HepG2 (cell line): ENCODE results near the gene FEM1C. TPM values are rescaled to one million over a fixed set of nuclear protein-coding genes. Genes with fewer than 3 reads are reported as not detected.

ENCODE experiments used
- ATAC-seq: fragments of 200-7000 bp; cut with Tn5 transposase; 3 replicates; pipeline ENCODE4 v1.9.1; 2020; ENCODE audit warnings: mild to moderate bottlenecking, moderate library complexity
- BruUV-seq: library from RNA; stranded (reverse); fragments of 400-500 nt; replicated peaks from 2 replicates; lab custom pipeline; 2021; lab: Mats Ljungman, UMichigan
- CTCF ChIA-PET: fragments of 300-600 bp; formaldehyde crosslinking; extraction: SDS; loops from one replicate; lab custom pipeline; 2021; ENCODE audit warnings: low total read pairs, inconsistent platforms, low intra/inter-chr PET ratio; lab: Yijun Ruan, JAX
- POLR2A ChIA-PET: fragments of 350-600 bp; sonication (Branson Sonifier 250); formaldehyde crosslinking; loops from one replicate; lab custom pipeline; 2020; ENCODE audit warnings: antibody characterized with exemption, inconsistent platforms; lab: Yijun Ruan, JAX
- DNase-seq: peaks from one replicate; pipeline ENCODE4 v3.0.0-alpha.2; 2015; ENCODE audit warnings: low spot score
- FAIRE-seq: peaks from 3 replicates; lab custom pipeline; 2011; peaks lifted over from hg19 to GRCh38; lab: Jason Lieb, UNC
- H2AFZ ChIP-seq: one replicate; pipeline ENCODE4 v1.6.1; 2011; ENCODE audit warnings: low read length, inconsistent platforms
- H3K27ac ChIP-seq: fragments of 300-600 bp; 3 replicates; pipeline ENCODE4 v1.8.0; 2011; ENCODE audit warnings: mixed run types, mild to moderate bottlenecking, mixed read lengths, low read length, inconsistent platforms; ENCODE audit not compliant: insufficient read depth; ENCODE audit errors: extremely low read length
- H3K27me3 ChIP-seq, 2 experiments: fragments of 200-600 bp in 1 of 2; 2 replicates in 1 of 2; 3 replicates in 1 of 2; pipeline versions ENCODE4 v1.6.0 to v1.8.0; 2011; ENCODE audit warnings: low read length in 2 of 2, mild to moderate bottlenecking in 2 of 2, moderate library complexity in 2 of 2, inconsistent platforms in 1 of 2; ENCODE audit not compliant: insufficient read depth in 2 of 2, control insufficient read depth in 1 of 2
- H3K36me3 ChIP-seq, 2 experiments: fragments of 200-600 bp in 1 of 2; replicated peaks in 1 of 2; 2 replicates in 1 of 2; 3 replicates in 1 of 2; pipeline versions ENCODE4 v1.5.1 to v1.8.0; 2011; ENCODE audit warnings: low read length in 2 of 2, inconsistent platforms in 1 of 2; ENCODE audit not compliant: insufficient read depth in 2 of 2, control insufficient read depth in 1 of 2
- H3K4me1 ChIP-seq: 2 replicates; pipeline ENCODE4 v1.5.1; 2012; ENCODE audit warnings: low read length, inconsistent platforms; ENCODE audit not compliant: insufficient read depth
- H3K4me2 ChIP-seq: 2 replicates; pipeline ENCODE4 v1.6.0; 2011; ENCODE audit warnings: low read depth, low read length, inconsistent platforms
- H3K4me3 ChIP-seq, 3 experiments: fragments of 200-600 bp in 1 of 3; sonication (generic), shearing (Covaris generic) in 1 of 3; replicated peaks in 1 of 3; 2 replicates each; pipeline ENCODE4 v1.5.1; 2011 to 2016; ENCODE audit warnings: low read length in 3 of 3, inconsistent platforms in 2 of 3, low read depth in 2 of 3, mild to moderate bottlenecking in 2 of 3, control low read depth in 1 of 3, mixed read lengths in 1 of 3; ENCODE audit not compliant: insufficient read depth in 1 of 3
- H3K79me2 ChIP-seq: one replicate; pipeline ENCODE4 v1.6.1; 2011; ENCODE audit warnings: low read length, inconsistent platforms; ENCODE audit not compliant: insufficient read depth
- H3K9ac ChIP-seq: 2 replicates; pipeline ENCODE4 v1.6.0; 2011; ENCODE audit warnings: mild to moderate bottlenecking, low read depth, low read length, inconsistent platforms; ENCODE audit not compliant: insufficient read depth
- H3K9me3 ChIP-seq: 2 replicates; pipeline ENCODE4 v1.5.1; 2012; ENCODE audit warnings: mild to moderate bottlenecking, low read length
- H4K20me1 ChIP-seq: 2 replicates; pipeline ENCODE4 v1.6.0; 2011; ENCODE audit warnings: inconsistent platforms, mild to moderate bottlenecking, low read length, moderate library complexity; ENCODE audit not compliant: insufficient read depth
- FOSL2 ChIP-seq: sonication (generic); formaldehyde crosslinking; IDR thresholded peaks from 2 replicates; pipeline ENCODE4 v1.4.0; 2020; ENCODE audit warnings: missing genetic modification reagents
- HOXA5 ChIP-seq: sonication (generic); formaldehyde crosslinking; IDR thresholded peaks from 2 replicates; pipeline ENCODE4 v1.4.0; 2020; ENCODE audit warnings: missing genetic modification reagents
- LBX2 ChIP-seq: sonication (generic); formaldehyde crosslinking; IDR thresholded peaks from 2 replicates; pipeline ENCODE4 v1.5.0; 2020; ENCODE audit warnings: missing genetic modification reagents, mild to moderate bottlenecking, borderline replicate concordance
- MAFF ChIP-seq: IDR thresholded peaks from 2 replicates; pipeline ENCODE4 v1.6.1; 2011; ENCODE audit warnings: low read depth, low read length, improper control_type of control experiment
- MAFK ChIP-seq, 2 experiments: IDR thresholded peaks in 1 of 2; conservative IDR thresholded peaks in 1 of 2; 2 replicates each; pipeline ENCODE4 v1.6.1; 2011; ENCODE audit warnings: improper control_type of control experiment in 2 of 2, low read length in 2 of 2
- SMAD1 ChIP-seq: sonication (generic); formaldehyde crosslinking; IDR thresholded peaks from 2 replicates; pipeline ENCODE4 v1.4.0; 2020; ENCODE audit warnings: missing genetic modification reagents, low read depth, mild to moderate bottlenecking, borderline replicate concordance
- ZFYVE20 ChIP-seq: sonication (generic); formaldehyde crosslinking; IDR thresholded peaks from 2 replicates; pipeline ENCODE4 v1.8.0; 2023; ENCODE audit warnings: low read depth, mild to moderate bottlenecking, moderate library complexity, missing genetic modification reagents, borderline replicate concordance
- ZNF253 ChIP-seq: sonication (generic); formaldehyde crosslinking; IDR thresholded peaks from 2 replicates; pipeline ENCODE4 v1.8.0; 2022; ENCODE audit warnings: mild to moderate bottlenecking, missing genetic modification reagents, borderline replicate concordance
- ZNF263 ChIP-seq: sonication (generic); formaldehyde crosslinking; IDR thresholded peaks from 2 replicates; pipeline ENCODE4 v1.4.0; 2020; ENCODE audit warnings: missing genetic modification reagents
- ZNF879 ChIP-seq: sonication (generic); formaldehyde crosslinking; IDR thresholded peaks from 2 replicates; pipeline ENCODE4 v1.8.1; 2023; ENCODE audit warnings: missing genetic modification reagents
- ZSCAN5A ChIP-seq: sonication (generic); formaldehyde crosslinking; IDR thresholded peaks from 2 replicates; pipeline ENCODE4 v1.8.0; 2022; ENCODE audit warnings: mild to moderate bottlenecking, missing genetic modification reagents, borderline replicate concordance
- WGBS: methylation state at CpG from one replicate; pipeline ENCODE4 v1.1.6; 2017; ENCODE audit warnings: low lambda C conversion rate; 5-methylcytosine and 5-hydroxymethylcytosine counted together
- in situ Hi-C: cut with HindIII; loops from 2 replicates; pipeline ENCODE4 v1.10.0; 2017; ENCODE audit warnings: low pct_unique_long_range_greater_than_20kb; ENCODE audit not compliant: extremely low pct_ligation_motif_present
- intact Hi-C: fragments of 100-400 bp; cut with micrococcal nuclease; formaldehyde crosslinking; loops from one replicate; pipeline ENCODE4 v1.10.0; 2022; ENCODE audit not compliant: unreplicated experiment
- polyA plus RNA-seq, 8 experiments: library from polyadenylated mRNA; depleted of rRNA in 3 of 8; stranded (reverse) in 7 of 8; unstranded in 1 of 8; fragments of >200 nt; fragmentation: Illumina TruSeq in 4 of 8; extraction: Trizol in 4 of 8; gene quantifications; 2 replicates each; pipeline versions ENCODE4 v1.2.1 to v1.2.3, GENCODE V29; 2011 to 2016; ENCODE audit warnings: low read depth in 4 of 8, missing spikeins in 1 of 8, mixed read lengths in 1 of 8; ENCODE audit not compliant: insufficient read depth in 1 of 8
- total RNA-seq, 5 experiments: library from RNA; depleted of rRNA; stranded (reverse); fragments of >200 nt; fragmentation: Illumina TruSeq; extraction: Trizol; gene quantifications; 2 replicates each; pipeline ENCODE4 v1.2.3, GENCODE V29; 2016; ENCODE audit warnings: low read depth in 1 of 5

Gene FEM1C
- total and polyA plus RNA-seq, 2 of the 13 experiments (the other 11 are each of a cell fraction or from before 2014, with no cell fraction given) = 5.5 to 8.3 TPM

- no peaks in the 10 kb centered on the region for H4K20me1 ChIP-seq
- TF ChIP-seq FOSL2 (CRISPR knock-in tag) = 0 out of 2 replicates have a peak, but pooled peaks have one; percentile 18
- TF ChIP-seq ZFYVE20 (CRISPR knock-in tag) = no peak
- TF ChIP-seq LBX2 (CRISPR knock-in tag) = no peak
- CTCF ChIA-PET = no interaction called here
- BruUV-seq = no TSS peak
- FAIRE-seq (no peak), DNase-seq (no peak), ATAC-seq (peak; percentile 58; the same call in 2 of the 3 replicates)
- H2AFZ ChIP-seq = no peak overlapping the region
- in situ Hi-C loops = no loop called here
- no peaks in the 10 kb centered on the region for H3K9me3 ChIP-seq
- 51% methylated on average over 4 of the region's 4 CpGs for WGBS
- no peak overlapping the region for H3K9ac ChIP-seq
- H3K4me1 ChIP-seq = peaks cover 11% of the 10 kb centered on the region
- intact Hi-C loops = no loop called here
- POLR2A ChIA-PET = interaction anchor here (0.6 kb wide), 1 partner anchor 10 kb away, joined by 3 read pairs; the partner anchor contains the start of gene FEM1C
- H3K27me3 ChIP-seq = peaks cover 0 to 7% of the 10 kb centered on the region in 2 experiments; a peak in 2 of 5 replicates
- H3K79me2 ChIP-seq = no peaks in the 10 kb centered on the region
- no peak overlapping the region for H3K4me3 ChIP-seq
- no peaks in the 10 kb centered on the region for H3K36me3 ChIP-seq
- no peak overlapping the region for H3K27ac ChIP-seq
- H3K4me2 ChIP-seq = no peak overlapping the region
Observed at GRCh38 chr5:115555084-115555633, 10.6 kb upstream of the FEM1C start.

- intact Hi-C loops = no loop called here
- BruUV-seq = no TSS peak
- ChIA-PET CTCF (no interaction called here), POLR2A (no interaction called here)
- H3K4me2 ChIP-seq = no peak overlapping the region
- no peak overlapping the region for H3K4me3 ChIP-seq
- no peak overlapping the region for H2AFZ ChIP-seq
- FAIRE-seq (no peak), DNase-seq (no peak), ATAC-seq (no peak)
- in situ Hi-C loops = no loop called here
- H3K79me2 ChIP-seq = no peaks in the 10 kb centered on the region
- peak; percentile 68 for TF ChIP-seq MAFF
- no peak for TF ChIP-seq HOXA5 (CRISPR knock-in tag)
- TF ChIP-seq ZNF263 (CRISPR knock-in tag) = no peak
- no peak for TF ChIP-seq SMAD1 (CRISPR knock-in tag)
- TF ChIP-seq MAFK (conservative IDR thresholded peaks at IDR 0.05 in 1 of 2, IDR thresholded peaks at IDR 0.05 in 1 of 2; ENCODE audit: low read length in 2 of 2) = peak; percentile 69 to 73
- TF ChIP-seq ZNF879 (CRISPR knock-in tag) = no peak
- TF ChIP-seq ZSCAN5A = no peak
- no peak for TF ChIP-seq ZNF253 (CRISPR knock-in tag)
- H4K20me1 ChIP-seq = no peaks in the 10 kb centered on the region
- no peak overlapping the region for H3K9ac ChIP-seq
- H3K4me1 ChIP-seq = peaks cover 5% of the 10 kb centered on the region
- H3K36me3 ChIP-seq = no peaks in the 10 kb centered on the region
- H3K27ac ChIP-seq = no peak overlapping the region
- H3K9me3 ChIP-seq = no peaks in the 10 kb centered on the region
- WGBS = 41% methylated on average over 4 of the region's 4 CpGs
- peaks cover 0 to 7% of the 10 kb centered on the region in 2 experiments; a peak in 2 of 5 replicates for H3K27me3 ChIP-seq
Observed at GRCh38 chr5:115553082-115553481, 8.5 kb upstream of the FEM1C start.
